ENCODE data around the gene TMCC1.
"Not testable (repeated sequence)": the region's sequence is repeated elsewhere in the genome, so short reads cannot be mapped to it uniquely, and the experiment has no call there.

The TMCC1 gene

GRCh38 chr3:129640985-129641384 lies 252.5 kb downstream of the TMCC1 start:
- not testable (repeated sequence) for DNase-seq

- no peak for DNase-seq
Measured at GRCh38 chr3:129638481-129638880, 255.0 kb downstream of the TMCC1 start.

- no peak for DNase-seq
Measured at GRCh38 chr3:129636082-129636481, 257.4 kb downstream of the TMCC1 start.

- no peak for DNase-seq
Measured at GRCh38 chr3:129635656-129636055, 257.9 kb downstream of the TMCC1 start.

GRCh38 chr3:129633751-129634481 lies 259.6 kb downstream of the TMCC1 start:
- peak; percentile 24 for DNase-seq

- no peak for DNase-seq
Measured at GRCh38 chr3:129632977-129633376, 260.5 kb downstream of the TMCC1 start.

GRCh38 chr3:129632556-129632955 lies 261.0 kb downstream of the TMCC1 start:
- no peak for DNase-seq

GRCh38 chr3:129632056-129632455 lies 261.5 kb downstream of the TMCC1 start:
- DNase-seq, result no peak

GRCh38 chr3:129629011-129629410 lies 264.5 kb downstream of the TMCC1 start:
- DNase-seq, result no peak

- no peak for DNase-seq
Measured at GRCh38 chr3:129628169-129628522, 265.4 kb downstream of the TMCC1 start.

GRCh38 chr3:129627350-129628168 lies 266.0 kb downstream of the TMCC1 start:
- peak; percentile 88 for DNase-seq

GRCh38 chr3:129626744-129627349 lies 266.7 kb downstream of the TMCC1 start:
- DNase-seq, result peak; percentile 84

- no peak for DNase-seq
Measured at GRCh38 chr3:129625072-129625874, 268.2 kb downstream of the TMCC1 start.

- DNase-seq, result peak; percentile 74
Measured at GRCh38 chr3:129624347-129625071, 269.0 kb downstream of the TMCC1 start.

GRCh38 chr3:129623447-129624118 lies 269.9 kb downstream of the TMCC1 start:
- no peak for DNase-seq

GRCh38 chr3:129622933-129623332 lies 270.6 kb downstream of the TMCC1 start:
- DNase-seq, result no peak

- no peak for DNase-seq
Measured at GRCh38 chr3:129622226-129622874, 271.2 kb downstream of the TMCC1 start.

- no peak for DNase-seq
Measured at GRCh38 chr3:129621626-129622225, 271.8 kb downstream of the TMCC1 start.

GRCh38 chr3:129620828-129621559 lies 272.5 kb downstream of the TMCC1 start:
- DNase-seq, result no peak

- peak; percentile 79 for DNase-seq
Measured at GRCh38 chr3:129619726-129620162, 273.8 kb downstream of the TMCC1 start.
